HEK293 (cell line): ENCODE data around the gene NDST1.

Experiments
- GLI4 ChIP-seq: fragments of 450-650 bp; formaldehyde crosslinking; IDR thresholded peaks from 2 replicates; pipeline ENCODE4 v1.5.1; 2016; ENCODE audit warnings: missing biosample characterization, missing genetic modification characterization
- IKZF3 ChIP-seq: fragments of 450-650 bp; IDR thresholded peaks from 2 replicates; pipeline ENCODE4 v1.5.0; 2018; ENCODE audit warnings: missing biosample characterization, mild to moderate bottlenecking, missing genetic modification characterization, moderate library complexity
- KLF16 ChIP-seq: fragments of 450-650 bp; formaldehyde crosslinking; IDR thresholded peaks from 2 replicates; pipeline ENCODE4 v1.5.1; 2017; ENCODE audit warnings: missing biosample characterization, missing genetic modification characterization
- MYNN ChIP-seq: fragments of 450-650 bp; formaldehyde crosslinking; IDR thresholded peaks from 2 replicates; pipeline ENCODE4 v1.5.1; 2016; ENCODE audit warnings: missing biosample characterization, missing genetic modification characterization, borderline replicate concordance
- SETDB1 ChIP-seq: IDR thresholded peaks from one replicate; pipeline ENCODE4 v1.6.1; 2017; ENCODE audit warnings: mild to moderate bottlenecking, low read length, moderate library complexity, mixed read lengths; ENCODE audit not compliant: insufficient read length
- YY1 ChIP-seq: fragments of 450-650 bp; formaldehyde crosslinking; IDR thresholded peaks from 2 replicates; pipeline ENCODE4 v1.5.1; 2018; ENCODE audit warnings: missing biosample characterization, missing genetic modification characterization
- ZBTB1 ChIP-seq: fragments of 450-650 bp; formaldehyde crosslinking; IDR thresholded peaks from 2 replicates; pipeline ENCODE4 v1.5.1; 2016; ENCODE audit warnings: missing biosample characterization, missing genetic modification characterization
- ZBTB17 ChIP-seq: fragments of 450-650 bp; formaldehyde crosslinking; IDR thresholded peaks from 2 replicates; pipeline ENCODE4 v1.5.1; 2016; ENCODE audit warnings: missing biosample characterization, missing genetic modification characterization
- ZFP69B ChIP-seq: fragments of 450-650 bp; formaldehyde crosslinking; IDR thresholded peaks from 2 replicates; pipeline ENCODE4 v1.5.1; 2016; ENCODE audit warnings: missing biosample characterization, missing genetic modification characterization
- ZNF138 ChIP-seq: fragments of 450-650 bp; formaldehyde crosslinking; IDR thresholded peaks from 2 replicates; pipeline ENCODE4 v1.5.1; 2016; ENCODE audit warnings: missing biosample characterization, missing genetic modification characterization, borderline replicate concordance
- ZNF146 ChIP-seq: fragments of 450-650 bp; formaldehyde crosslinking; IDR thresholded peaks from 2 replicates; pipeline ENCODE4 v1.5.1; 2016; ENCODE audit warnings: missing biosample characterization, missing genetic modification characterization
- ZNF169 ChIP-seq: fragments of 450-650 bp; formaldehyde crosslinking; IDR thresholded peaks from 2 replicates; pipeline ENCODE4 v1.5.1; 2016; ENCODE audit warnings: missing biosample characterization, missing genetic modification characterization
- ZNF174 ChIP-seq: fragments of 450-650 bp; formaldehyde crosslinking; IDR thresholded peaks from 2 replicates; pipeline ENCODE4 v1.5.0; 2017; ENCODE audit warnings: missing biosample characterization, mild to moderate bottlenecking, missing genetic modification characterization
- ZNF2 ChIP-seq: fragments of 450-650 bp; formaldehyde crosslinking; IDR thresholded peaks from 2 replicates; pipeline ENCODE4 v1.5.1; 2016; ENCODE audit warnings: missing biosample characterization, missing genetic modification characterization
- ZNF248 ChIP-seq: fragments of 450-650 bp; formaldehyde crosslinking; IDR thresholded peaks from 2 replicates; pipeline ENCODE4 v1.5.1; 2017; ENCODE audit warnings: missing biosample characterization, missing genetic modification characterization
- ZNF266 ChIP-seq: fragments of 450-650 bp; formaldehyde crosslinking; IDR thresholded peaks from 2 replicates; pipeline ENCODE4 v1.5.1; 2016; ENCODE audit warnings: missing biosample characterization, missing genetic modification characterization, low read depth
- ZNF510 ChIP-seq: fragments of 450-650 bp; formaldehyde crosslinking; IDR thresholded peaks from 2 replicates; pipeline ENCODE4 v1.5.1; 2018; ENCODE audit warnings: mild to moderate bottlenecking, missing genetic modification characterization, missing biosample characterization; ENCODE audit not compliant: insufficient replicate concordance
- ZNF600 ChIP-seq: fragments of 450-650 bp; formaldehyde crosslinking; IDR thresholded peaks from 2 replicates; pipeline ENCODE4 v1.5.1; 2016; ENCODE audit warnings: missing biosample characterization, missing genetic modification characterization
- ZNF624 ChIP-seq: fragments of 450-650 bp; formaldehyde crosslinking; IDR thresholded peaks from 2 replicates; pipeline ENCODE4 v1.5.1; 2017; ENCODE audit warnings: missing biosample characterization, missing genetic modification characterization
- ZNF776 ChIP-seq: fragments of 450-650 bp; formaldehyde crosslinking; IDR thresholded peaks from 2 replicates; pipeline ENCODE4 v1.5.0; 2017; ENCODE audit warnings: missing biosample characterization, missing genetic modification characterization, borderline replicate concordance
- ZNF777 ChIP-seq: fragments of 450-650 bp; formaldehyde crosslinking; IDR thresholded peaks from 2 replicates; pipeline ENCODE4 v1.5.1; 2017; ENCODE audit warnings: missing biosample characterization, missing genetic modification characterization, borderline replicate concordance
- ZNF837 ChIP-seq: fragments of 450-650 bp; formaldehyde crosslinking; IDR thresholded peaks from 2 replicates; pipeline ENCODE4 v1.5.1; 2016; ENCODE audit warnings: missing biosample characterization, missing genetic modification characterization
- ZSCAN23 ChIP-seq: fragments of 450-650 bp; formaldehyde crosslinking; IDR thresholded peaks from 2 replicates; pipeline ENCODE4 v1.5.1; 2016; ENCODE audit warnings: missing biosample characterization, missing genetic modification characterization
- TF ChIP-seq, protein P1 (sequence below): fragments of 450-650 bp; formaldehyde crosslinking; IDR thresholded peaks from 2 replicates; pipeline ENCODE4 v1.5.1; 2017; ENCODE audit warnings: missing biosample characterization, missing genetic modification characterization
- TF ChIP-seq, protein P2 (sequence below): fragments of 450-650 bp; formaldehyde crosslinking; IDR thresholded peaks from 2 replicates; pipeline ENCODE4 v1.5.1; 2016; ENCODE audit warnings: missing biosample characterization, missing genetic modification characterization
- TF ChIP-seq, protein P3 (sequence below): fragments of 450-650 bp; formaldehyde crosslinking; IDR thresholded peaks from 2 replicates; pipeline ENCODE4; 2016; ENCODE audit warnings: missing biosample characterization, missing genetic modification characterization
- TF ChIP-seq, protein P4 (sequence below): fragments of 450-650 bp; formaldehyde crosslinking; IDR thresholded peaks from 2 replicates; pipeline ENCODE4 v1.5.1; 2016; ENCODE audit warnings: missing biosample characterization, missing genetic modification characterization
- TF ChIP-seq, protein P5 (sequence below): fragments of 450-650 bp; formaldehyde crosslinking; IDR thresholded peaks from 2 replicates; pipeline ENCODE4 v1.5.1; 2016; ENCODE audit warnings: missing biosample characterization, missing genetic modification characterization
- TF ChIP-seq, protein P6 (sequence below): fragments of 450-650 bp; formaldehyde crosslinking; IDR thresholded peaks from 2 replicates; pipeline ENCODE4 v1.5.1; 2016; ENCODE audit warnings: missing biosample characterization, missing genetic modification characterization, low read depth

Gene NDST1

DNA sequence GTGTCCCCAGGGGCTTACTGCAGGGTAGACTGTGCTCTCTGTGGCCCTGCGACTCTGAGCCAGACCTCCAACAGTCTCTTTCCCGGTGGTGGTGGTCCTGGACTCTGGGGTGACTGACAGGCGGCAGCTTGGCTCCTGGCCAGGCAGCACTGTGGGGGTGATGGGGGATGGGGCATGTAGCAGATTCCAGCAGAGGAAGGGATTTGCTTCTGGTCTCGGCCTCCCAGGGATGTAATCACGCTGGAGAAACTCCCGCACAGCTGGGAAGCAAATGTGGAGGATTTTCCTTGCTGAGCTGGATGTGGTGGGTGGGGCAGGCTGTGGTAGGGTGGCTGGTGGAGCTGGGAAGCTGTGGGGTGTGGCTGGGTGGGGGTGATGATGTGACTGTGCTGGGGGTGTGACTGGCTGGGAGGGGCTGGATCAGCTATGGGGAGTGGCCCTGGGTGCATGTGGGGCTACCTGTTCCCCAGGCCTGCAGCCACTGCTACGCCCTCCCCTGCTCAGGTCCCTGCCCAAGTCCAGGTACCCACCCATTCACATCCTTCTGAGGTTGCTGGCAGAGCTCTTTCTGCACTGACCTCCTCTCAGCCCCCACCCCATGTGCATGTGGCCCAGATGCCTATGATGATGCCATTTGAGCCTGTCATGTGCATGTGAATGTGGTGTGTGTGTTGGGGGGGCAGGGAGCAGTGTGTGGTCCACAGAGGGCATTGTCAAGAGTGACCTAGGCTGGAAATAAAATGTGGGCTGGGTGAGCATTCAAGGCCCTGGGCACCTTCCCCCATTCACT, 3.8 kb downstream of the NDST1 start (continued):
- TF ChIP-seq ZNF248 (tag by site-specific recombination) (no peak), GLI4 (tag by site-specific recombination) (no peak), ZNF624 (tag by site-specific recombination) (no peak), ZSCAN23 (tag by site-specific recombination) (no peak), MYNN (tag by site-specific recombination) (no peak), ZFP69B (no peak), ZNF138 (tag by site-specific recombination) (no peak), ZNF266 (tag by site-specific recombination) (no peak), ZBTB1 (tag by site-specific recombination) (no peak), ZBTB17 (tag by site-specific recombination) (no peak), SETDB1 (no peak), ZNF174 (tag by site-specific recombination) (no peak), ZNF837 (tag by site-specific recombination) (no peak), ZNF2 (tag by site-specific recombination) (no peak), ZNF777 (tag by site-specific recombination) (no peak), ZNF169 (no peak), IKZF3 (tag by site-specific recombination) (peak; percentile 52; the same call in 1 of the 2 replicates), ZNF776 (no peak), ZNF146 (tag by site-specific recombination) (no peak), ZNF510 (no peak), YY1 (tag by site-specific recombination) (no peak), KLF16 (tag by site-specific recombination) (no peak), ZNF600 (peak; percentile 76)
- TF ChIP-seq, protein P1, sequence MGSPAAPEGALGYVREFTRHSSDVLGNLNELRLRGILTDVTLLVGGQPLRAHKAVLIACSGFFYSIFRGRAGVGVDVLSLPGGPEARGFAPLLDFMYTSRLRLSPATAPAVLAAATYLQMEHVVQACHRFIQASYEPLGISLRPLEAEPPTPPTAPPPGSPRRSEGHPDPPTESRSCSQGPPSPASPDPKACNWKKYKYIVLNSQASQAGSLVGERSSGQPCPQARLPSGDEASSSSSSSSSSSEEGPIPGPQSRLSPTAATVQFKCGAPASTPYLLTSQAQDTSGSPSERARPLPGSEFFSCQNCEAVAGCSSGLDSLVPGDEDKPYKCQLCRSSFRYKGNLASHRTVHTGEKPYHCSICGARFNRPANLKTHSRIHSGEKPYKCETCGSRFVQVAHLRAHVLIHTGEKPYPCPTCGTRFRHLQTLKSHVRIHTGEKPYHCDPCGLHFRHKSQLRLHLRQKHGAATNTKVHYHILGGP (tag by site-specific recombination), result no peak
- TF ChIP-seq, protein P2, sequence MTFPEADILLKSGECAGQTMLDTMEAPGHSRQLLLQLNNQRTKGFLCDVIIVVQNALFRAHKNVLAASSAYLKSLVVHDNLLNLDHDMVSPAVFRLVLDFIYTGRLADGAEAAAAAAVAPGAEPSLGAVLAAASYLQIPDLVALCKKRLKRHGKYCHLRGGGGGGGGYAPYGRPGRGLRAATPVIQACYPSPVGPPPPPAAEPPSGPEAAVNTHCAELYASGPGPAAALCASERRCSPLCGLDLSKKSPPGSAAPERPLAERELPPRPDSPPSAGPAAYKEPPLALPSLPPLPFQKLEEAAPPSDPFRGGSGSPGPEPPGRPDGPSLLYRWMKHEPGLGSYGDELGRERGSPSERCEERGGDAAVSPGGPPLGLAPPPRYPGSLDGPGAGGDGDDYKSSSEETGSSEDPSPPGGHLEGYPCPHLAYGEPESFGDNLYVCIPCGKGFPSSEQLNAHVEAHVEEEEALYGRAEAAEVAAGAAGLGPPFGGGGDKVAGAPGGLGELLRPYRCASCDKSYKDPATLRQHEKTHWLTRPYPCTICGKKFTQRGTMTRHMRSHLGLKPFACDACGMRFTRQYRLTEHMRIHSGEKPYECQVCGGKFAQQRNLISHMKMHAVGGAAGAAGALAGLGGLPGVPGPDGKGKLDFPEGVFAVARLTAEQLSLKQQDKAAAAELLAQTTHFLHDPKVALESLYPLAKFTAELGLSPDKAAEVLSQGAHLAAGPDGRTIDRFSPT, result no peak
- TF ChIP-seq, protein P3, sequence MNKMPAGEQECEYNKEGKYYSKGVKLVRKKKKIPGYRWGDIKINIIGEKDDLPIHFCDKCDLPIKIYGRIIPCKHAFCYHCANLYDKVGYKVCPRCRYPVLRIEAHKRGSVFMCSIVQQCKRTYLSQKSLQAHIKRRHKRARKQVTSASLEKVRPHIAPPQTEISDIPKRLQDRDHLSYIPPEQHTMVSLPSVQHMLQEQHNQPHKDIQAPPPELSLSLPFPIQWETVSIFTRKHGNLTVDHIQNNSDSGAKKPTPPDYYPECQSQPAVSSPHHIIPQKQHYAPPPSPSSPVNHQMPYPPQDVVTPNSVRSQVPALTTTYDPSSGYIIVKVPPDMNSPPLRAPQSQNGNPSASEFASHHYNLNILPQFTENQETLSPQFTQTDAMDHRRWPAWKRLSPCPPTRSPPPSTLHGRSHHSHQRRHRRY (tag by site-specific recombination), result no peak
- TF ChIP-seq, protein P4, sequence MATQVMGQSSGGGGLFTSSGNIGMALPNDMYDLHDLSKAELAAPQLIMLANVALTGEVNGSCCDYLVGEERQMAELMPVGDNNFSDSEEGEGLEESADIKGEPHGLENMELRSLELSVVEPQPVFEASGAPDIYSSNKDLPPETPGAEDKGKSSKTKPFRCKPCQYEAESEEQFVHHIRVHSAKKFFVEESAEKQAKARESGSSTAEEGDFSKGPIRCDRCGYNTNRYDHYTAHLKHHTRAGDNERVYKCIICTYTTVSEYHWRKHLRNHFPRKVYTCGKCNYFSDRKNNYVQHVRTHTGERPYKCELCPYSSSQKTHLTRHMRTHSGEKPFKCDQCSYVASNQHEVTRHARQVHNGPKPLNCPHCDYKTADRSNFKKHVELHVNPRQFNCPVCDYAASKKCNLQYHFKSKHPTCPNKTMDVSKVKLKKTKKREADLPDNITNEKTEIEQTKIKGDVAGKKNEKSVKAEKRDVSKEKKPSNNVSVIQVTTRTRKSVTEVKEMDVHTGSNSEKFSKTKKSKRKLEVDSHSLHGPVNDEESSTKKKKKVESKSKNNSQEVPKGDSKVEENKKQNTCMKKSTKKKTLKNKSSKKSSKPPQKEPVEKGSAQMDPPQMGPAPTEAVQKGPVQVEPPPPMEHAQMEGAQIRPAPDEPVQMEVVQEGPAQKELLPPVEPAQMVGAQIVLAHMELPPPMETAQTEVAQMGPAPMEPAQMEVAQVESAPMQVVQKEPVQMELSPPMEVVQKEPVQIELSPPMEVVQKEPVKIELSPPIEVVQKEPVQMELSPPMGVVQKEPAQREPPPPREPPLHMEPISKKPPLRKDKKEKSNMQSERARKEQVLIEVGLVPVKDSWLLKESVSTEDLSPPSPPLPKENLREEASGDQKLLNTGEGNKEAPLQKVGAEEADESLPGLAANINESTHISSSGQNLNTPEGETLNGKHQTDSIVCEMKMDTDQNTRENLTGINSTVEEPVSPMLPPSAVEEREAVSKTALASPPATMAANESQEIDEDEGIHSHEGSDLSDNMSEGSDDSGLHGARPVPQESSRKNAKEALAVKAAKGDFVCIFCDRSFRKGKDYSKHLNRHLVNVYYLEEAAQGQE (tag by site-specific recombination), result no peak
- TF ChIP-seq, protein P5, sequence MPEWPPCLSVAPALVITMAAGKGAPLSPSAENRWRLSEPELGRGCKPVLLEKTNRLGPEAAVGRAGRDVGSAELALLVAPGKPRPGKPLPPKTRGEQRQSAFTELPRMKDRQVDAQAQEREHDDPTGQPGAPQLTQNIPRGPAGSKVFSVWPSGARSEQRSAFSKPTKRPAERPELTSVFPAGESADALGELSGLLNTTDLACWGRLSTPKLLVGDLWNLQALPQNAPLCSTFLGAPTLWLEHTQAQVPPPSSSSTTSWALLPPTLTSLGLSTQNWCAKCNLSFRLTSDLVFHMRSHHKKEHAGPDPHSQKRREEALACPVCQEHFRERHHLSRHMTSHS, result no peak
- TF ChIP-seq, protein P6, sequence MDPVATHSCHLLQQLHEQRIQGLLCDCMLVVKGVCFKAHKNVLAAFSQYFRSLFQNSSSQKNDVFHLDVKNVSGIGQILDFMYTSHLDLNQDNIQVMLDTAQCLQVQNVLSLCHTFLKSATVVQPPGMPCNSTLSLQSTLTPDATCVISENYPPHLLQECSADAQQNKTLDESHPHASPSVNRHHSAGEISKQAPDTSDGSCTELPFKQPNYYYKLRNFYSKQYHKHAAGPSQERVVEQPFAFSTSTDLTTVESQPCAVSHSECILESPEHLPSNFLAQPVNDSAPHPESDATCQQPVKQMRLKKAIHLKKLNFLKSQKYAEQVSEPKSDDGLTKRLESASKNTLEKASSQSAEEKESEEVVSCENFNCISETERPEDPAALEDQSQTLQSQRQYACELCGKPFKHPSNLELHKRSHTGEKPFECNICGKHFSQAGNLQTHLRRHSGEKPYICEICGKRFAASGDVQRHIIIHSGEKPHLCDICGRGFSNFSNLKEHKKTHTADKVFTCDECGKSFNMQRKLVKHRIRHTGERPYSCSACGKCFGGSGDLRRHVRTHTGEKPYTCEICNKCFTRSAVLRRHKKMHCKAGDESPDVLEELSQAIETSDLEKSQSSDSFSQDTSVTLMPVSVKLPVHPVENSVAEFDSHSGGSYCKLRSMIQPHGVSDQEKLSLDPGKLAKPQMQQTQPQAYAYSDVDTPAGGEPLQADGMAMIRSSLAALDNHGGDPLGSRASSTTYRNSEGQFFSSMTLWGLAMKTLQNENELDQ, result no peak
